HG03066 (cell line): ENCODE measurements around the gene CBLC.

Experiments used
- ATAC-seq: cut with Tn5 transposase; IDR thresholded peaks from one replicate; pipeline ENCODE4 v1.9.1; 2021; ENCODE audit warnings: low read depth; ENCODE audit not compliant: unreplicated experiment

Gene CBLC, protein sequence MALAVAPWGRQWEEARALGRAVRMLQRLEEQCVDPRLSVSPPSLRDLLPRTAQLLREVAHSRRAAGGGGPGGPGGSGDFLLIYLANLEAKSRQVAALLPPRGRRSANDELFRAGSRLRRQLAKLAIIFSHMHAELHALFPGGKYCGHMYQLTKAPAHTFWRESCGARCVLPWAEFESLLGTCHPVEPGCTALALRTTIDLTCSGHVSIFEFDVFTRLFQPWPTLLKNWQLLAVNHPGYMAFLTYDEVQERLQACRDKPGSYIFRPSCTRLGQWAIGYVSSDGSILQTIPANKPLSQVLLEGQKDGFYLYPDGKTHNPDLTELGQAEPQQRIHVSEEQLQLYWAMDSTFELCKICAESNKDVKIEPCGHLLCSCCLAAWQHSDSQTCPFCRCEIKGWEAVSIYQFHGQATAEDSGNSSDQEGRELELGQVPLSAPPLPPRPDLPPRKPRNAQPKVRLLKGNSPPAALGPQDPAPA

DNA sequence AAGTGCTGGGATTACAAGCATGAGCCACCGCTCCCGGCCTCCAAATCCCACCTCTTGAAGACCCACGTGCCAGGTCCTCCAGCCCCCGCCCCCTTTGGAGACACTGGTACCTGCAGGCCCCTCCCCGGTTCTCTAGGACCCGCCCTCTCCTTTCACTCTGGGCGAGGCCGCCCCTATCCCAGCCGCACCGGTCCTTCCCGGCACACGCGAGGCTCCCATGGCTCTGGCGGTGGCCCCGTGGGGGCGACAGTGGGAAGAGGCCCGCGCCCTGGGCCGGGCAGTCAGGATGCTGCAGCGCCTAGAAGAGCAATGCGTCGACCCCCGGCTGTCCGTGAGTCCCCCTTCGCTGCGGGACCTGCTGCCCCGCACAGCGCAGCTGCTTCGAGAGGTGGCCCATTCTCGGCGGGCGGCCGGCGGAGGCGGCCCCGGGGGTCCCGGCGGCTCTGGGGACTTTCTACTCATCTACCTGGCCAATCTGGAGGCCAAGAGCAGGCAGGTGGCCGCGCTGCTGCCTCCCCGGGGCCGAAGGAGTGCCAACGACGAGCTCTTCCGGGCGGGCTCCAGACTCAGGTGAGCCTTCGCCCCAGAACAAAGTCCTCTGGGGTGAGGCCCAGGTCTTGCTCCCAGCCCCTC lies at the start of gene CBLC:
CBLC (plus strand) TSS at position 176 of the 633 bp plus-strand sequence; CDS start at position 218, 42 bp downstream.
- no peak for ATAC-seq

DNA sequence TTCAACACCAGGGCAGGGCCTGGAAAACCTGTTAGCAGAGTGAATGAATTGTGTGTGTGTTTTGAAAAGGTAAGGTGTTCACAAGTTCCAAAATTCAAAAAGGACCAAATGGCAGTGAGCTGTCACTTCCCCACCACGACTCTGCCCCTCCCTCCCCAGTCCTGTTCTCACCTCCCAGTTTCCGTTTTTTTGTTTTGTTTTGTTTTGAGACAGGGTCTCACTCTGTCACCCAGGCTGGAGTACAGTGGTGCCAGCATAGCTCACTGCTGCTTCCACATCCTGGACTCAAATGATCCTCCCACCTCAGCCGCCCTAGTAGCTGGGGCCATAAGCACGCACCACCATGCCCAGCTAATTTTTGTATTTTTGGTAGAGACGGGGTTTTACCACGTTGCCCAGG lies 49.5 kb upstream of the CBLC start:
- ATAC-seq = no peak

DNA sequence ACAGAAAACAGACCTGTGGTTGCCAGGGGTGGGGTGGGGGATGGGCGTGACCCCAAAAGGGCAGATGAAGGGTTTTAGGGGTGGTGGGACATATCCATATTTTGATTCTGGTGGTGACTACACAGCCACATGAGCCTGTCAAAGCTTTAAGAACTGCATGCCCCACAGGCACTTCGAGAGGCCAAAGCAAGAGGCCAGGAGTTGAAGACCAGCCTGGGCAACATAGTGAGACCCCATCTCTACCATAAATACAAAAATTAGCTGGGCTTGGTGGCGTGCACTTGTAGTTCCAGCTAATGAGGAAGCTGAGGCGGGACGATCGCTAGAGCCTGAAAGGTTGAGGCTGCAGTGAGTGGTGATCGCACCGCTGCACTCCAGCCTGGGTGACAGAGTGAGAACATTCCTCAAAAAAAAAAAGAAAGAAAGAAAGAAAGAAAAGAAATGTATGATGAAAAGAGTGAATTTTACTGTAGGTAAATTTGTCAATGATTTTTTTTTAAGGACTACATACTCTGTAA lies 48.1 kb upstream of the CBLC start:
- ATAC-seq = no peak

DNA sequence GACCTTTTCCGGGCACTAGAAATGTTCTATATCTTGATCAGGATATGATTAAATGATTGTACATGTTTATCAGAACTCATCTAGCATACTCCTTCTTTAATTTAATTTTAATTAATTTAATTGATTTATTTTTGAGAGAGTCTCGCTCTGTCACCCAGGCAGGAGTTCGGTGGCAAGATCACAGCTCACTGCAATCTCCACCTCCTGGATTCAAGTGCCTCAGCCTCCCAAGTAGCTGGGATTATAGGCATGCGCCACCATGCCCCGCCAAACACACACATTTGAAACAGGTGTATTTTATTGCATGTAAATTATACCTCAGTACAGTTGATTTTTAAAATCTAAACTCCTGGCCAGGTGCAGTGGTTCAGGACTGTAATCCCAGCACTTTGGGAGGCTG lies 46.6 kb upstream of the CBLC start:
- ATAC-seq = no peak

DNA sequence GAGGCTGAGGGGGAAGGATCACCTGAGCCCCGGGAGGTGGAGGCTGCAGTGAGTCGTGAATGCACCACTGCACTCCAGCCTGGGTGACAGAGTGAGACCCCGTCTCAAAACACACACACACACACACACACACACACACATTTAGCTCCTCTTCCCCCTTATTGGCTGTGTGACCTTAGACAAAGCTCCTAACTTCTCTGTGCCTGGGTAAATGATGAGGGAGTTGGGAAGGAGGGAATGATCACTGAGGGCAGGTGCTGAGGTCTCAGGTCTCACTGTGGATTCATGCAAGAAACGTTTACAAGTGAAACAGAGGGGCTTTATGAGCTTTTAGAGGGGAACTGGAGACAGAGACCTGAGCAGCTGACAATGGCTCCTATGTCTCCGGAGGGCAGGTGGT lies 46.1 kb upstream of the CBLC start:
- ATAC-seq = no peak

DNA sequence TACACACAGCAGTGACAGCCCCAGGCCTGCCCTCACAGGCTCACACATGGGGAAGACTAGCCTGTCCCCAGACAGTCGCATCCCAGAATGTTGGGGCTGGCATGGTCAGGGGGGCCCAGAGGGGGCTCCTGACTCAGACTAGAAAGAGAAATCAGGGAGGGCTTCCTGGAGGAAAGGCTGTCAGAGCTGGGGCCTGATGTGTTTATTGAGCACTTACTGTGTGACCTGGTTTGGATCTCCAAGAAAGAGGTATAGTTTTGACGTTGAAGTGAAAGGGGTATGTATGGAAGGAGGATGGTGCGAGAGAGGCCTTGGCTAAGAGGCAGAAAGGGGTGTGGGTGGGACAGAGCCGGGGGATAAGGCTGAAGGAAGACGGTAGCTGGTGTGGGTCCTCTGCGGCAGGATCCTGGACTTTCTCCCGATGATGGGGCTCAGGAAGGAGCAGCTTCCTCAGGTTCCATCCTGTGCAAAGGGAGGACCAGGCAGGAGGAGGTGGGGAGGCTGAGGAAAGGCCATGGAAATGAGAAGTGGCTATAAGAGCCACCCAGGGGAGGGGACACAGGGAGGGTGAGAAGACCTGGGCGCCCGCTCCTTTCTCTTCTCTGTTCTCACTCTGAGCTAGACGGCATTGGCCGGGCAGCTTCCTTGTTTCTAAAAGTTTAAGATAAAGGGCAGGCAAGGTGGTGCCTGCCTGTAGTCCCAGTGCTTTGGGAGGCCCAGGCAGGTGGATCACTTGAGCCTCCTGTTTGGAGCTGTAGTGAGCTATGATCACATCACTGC lies 45.3 kb upstream of the CBLC start:
- ATAC-seq = no peak

DNA sequence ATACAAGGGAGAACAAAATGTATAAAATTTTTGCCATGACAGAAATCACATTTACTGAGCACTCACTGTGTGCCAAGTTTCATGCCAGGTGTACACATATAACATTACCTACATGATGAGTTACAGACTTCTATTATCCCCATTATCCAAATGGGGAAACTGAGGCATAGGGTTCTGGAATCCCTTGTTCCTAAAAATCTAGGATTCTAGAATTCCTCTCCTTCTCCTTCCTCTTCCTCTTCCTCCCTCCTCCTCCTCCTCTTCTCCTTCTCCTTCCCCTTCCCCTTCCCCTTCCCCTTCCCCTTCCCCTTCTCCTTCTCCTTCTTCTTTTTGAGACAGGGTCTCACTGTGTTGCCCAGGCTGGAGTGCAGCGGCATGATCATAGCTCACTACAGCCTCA lies 43.3 kb upstream of the CBLC start:
- no peak for ATAC-seq

DNA sequence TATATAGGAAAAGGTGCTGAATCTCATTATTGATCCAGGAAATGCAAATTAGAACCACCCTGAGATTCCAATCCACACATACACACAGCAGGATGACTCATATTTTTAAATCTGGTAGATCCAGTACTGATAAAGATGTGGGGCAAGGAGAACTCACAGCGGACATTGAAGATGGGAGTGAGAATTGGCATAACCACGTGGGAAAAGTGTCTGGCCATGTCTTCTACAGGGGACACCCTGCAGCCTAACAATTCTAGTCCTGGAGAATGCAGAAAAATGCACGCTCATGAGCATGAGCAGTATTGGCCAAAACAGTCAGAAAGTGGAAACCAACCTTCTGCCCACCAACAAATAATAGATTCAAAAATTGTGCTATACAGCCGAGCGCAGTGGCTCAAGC lies 42.7 kb upstream of the CBLC start:
- no peak for ATAC-seq

DNA sequence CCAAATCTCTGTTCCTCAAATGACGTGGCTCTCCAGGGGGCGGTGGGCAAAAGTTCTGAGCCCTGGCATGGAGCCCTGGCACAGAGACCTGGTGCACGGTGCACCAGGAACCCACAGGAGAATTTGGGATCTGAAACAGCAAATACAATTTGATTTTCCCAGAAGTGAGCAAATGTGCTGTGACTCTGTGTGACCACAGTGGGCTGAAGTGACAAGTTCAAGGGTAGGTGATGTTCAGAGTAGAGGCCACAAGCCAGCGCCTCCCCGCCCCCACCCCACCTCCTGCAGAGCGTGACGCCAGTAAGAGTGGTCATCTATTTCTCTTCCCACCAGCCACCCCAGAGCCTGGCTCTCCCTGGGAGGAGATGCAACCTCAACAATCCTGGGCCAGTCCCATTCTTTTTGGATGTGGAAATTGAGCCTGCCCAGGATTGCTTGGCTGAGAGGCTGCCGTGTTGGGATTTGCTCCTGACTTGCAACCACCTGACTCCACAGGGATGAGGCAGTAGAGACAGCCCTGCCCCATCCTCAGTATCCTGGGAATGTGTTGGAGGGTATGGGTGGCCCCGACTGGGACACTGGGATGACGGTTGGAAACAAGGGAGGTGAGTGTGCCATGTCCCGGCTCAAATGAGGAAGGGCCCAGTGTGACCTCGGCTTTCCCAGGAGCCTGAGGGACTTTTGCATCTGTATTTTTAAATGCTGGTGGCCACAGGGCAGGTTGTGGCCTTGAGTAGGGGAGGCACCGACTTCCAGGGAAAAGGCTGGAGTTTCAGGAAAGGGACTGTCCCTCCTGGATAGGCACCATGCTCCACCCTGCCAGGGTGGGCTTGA lies 40.2 kb upstream of the CBLC start:
- ATAC-seq = no peak

DNA sequence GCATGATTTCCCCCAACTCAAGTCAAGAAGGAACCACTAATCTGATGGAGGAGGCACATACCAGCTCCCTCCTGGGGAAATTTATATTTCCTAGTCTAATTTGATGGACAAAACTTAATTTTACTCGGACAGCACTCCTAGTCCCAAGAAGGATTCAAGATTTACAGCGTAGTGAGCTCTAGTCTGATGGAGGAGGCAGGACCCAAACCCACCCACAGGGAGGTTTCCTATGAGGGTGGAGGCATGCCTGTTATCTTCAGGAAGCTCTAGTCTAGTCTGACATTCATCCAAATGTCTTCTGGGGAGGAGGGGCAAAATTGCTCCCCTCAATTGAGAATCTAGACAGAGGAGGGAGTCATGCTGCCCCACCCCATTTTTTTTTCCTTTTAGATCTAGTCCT lies 39.6 kb upstream of the CBLC start:
- no peak for ATAC-seq

DNA sequence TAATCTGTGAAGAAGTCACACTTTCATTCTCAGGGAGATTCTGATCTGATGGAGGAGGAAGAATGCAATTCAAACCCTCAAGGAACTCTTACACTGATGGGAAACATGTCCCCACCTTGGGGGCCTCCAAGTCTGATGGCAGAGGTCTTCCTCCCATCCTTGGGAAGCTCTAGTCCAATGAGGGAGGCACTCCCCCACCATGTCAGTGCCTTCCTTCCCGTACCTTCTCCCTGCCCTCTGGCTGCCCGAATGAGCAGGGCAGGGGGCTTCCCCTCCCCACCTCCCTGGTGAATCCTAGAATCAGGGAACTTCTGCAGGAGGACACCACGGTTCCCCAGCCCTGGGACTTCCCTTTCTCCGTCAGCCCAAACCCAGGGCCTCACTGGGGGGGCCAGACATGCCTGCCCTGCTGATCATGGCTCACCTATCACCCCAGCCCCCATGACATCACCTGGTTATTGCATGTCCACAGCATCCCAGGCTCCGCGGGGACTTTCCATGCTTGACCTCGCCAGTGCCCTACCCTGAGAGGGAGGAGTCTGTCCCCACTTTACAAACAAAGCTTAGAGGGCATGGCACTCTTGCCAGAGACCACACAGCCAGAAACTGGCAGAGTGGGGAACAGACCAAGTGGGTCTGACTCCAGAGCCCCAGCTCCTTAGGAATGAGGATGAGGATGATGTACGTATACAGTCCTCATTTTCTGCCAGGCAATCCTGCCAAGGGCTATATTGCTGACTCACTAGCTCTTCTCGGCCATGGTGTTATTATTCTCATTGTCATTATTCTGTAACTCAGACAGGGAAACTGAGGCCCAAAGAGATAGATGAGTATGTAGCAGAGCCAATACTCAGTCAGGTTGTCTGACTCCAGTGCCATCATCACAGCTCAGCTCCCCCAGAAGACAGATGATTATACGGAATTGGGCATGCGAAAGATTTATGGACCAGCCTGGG lies 38.8 kb upstream of the CBLC start:
- no peak for ATAC-seq

DNA sequence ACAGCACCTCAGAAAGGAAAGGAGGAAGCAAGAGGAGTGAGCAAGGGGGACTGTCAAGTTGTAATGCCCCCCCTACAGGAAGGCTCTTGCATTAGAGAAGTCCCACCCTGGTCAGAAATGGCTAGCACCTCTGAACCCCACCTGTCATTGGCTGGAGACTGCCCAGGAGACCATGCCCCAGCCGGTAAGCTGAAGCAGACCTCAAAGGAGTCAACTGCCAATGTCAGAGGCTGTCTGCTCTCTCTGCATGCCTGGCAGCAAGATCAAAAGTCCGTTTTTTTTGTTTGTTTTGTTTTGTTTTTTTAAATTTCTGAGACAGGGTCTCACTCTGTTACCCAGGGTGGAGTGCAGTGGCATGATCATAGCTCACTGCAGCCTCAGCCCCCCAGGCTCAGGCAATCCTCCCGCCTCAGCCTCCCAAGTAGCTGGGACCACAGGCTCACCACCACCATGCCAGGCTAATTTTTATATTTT lies 37.3 kb upstream of the CBLC start:
- no peak for ATAC-seq

DNA sequence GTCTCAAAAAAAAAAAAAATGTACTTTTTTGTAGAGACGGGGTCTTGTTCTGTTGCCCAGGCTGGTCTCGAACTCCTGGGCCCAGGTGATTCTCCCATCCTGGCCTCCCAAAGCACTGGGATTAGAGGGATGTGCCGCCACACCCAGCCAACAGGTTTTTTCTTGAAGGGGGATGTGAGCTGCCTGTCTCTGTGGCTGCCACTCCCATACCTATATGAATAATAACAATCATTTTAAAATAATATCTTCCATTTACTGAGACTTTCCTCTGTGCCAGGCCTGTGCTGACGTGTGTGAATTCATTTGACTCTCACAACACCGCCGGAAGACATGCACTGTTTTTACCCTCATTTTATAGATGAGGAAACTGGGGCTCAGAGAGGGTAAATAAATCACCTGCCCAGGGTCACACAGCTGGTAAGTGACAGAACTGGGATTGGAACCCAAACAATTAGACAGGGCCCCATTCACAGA lies 36.4 kb upstream of the CBLC start:
- ATAC-seq = no peak

DNA sequence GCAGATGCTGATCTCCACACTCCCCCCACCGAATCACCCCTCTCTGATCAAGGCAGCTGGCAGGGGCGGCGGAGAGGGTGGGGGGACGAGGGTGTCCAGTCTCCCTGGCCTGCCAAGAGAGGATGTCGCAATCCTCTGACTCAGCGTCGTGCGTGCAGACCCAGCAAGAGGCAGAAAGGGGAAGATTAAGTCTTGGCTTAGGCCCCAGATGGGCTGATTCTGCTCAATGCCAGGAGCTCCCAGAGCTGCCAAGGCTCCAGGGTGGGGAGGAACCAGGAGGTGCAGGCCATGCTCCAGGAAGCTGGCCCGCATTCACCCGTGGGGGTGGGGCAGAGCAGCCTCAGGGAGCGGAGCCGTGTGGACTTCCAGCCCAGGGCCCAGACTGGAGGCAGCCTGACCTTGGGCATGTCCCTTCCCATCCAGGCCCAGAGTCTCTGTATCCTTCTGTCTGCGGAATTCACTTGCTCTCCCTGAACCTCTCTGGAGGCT lies 35.8 kb upstream of the CBLC start:
- ATAC-seq = no peak

DNA sequence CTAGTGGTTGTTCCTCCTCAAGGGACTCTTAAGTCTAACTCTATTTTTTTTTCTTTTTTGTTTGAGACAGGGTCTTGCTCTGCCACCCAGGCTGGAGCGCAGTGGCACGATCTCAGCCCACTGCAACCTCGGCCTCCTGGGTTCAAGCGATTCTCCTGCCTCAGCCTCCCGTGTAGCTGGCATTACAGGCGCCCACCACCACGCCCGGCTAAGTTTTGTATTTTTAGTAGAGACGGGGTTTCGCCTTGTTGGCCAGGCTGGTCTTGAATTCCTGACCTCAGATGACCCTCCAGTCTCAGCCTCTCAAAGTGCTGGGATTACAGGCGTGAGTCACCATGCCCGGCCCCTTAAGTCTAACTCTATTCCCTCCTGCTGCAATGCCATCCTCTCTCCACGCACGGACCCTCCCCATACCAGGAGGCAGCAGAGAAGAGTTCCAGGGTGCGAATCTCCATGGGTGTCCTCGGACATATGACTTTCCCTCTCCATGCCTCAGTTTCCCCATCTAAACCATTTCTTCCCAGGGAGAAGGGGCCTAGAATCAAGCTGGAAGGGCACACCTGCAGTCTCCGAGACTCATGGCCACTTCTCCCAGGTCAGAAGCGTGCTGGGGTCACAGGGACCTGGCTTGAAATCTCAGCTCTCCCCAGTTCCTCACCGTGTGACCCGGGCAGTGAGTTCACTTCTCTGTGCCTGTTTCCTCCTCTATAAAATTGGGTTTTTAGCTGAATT lies 35.2 kb upstream of the CBLC start:
- no peak for ATAC-seq

DNA sequence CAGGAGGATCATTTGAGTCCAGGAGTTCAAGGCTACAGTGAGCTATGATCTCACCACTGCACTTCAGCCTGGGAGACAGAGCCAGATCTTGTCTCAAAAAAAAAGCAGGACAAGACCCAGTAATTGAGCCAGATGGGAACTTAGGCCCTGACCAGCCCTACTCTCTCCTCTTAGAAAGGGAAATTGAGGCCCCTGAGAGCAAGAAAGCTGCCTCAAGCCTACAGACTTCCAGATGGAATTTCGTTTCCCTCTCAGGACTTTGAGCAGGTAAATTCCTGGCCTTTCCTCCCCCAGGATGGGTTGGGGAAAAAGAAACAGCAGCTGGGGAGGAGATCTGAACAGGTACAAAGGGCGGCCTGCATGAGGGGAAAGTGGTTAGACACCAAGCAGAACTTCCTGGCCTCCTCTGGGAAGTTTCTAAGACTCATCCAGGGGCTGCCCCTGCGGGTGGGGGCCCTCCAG lies 32.8 kb upstream of the CBLC start:
- ATAC-seq = no peak

DNA sequence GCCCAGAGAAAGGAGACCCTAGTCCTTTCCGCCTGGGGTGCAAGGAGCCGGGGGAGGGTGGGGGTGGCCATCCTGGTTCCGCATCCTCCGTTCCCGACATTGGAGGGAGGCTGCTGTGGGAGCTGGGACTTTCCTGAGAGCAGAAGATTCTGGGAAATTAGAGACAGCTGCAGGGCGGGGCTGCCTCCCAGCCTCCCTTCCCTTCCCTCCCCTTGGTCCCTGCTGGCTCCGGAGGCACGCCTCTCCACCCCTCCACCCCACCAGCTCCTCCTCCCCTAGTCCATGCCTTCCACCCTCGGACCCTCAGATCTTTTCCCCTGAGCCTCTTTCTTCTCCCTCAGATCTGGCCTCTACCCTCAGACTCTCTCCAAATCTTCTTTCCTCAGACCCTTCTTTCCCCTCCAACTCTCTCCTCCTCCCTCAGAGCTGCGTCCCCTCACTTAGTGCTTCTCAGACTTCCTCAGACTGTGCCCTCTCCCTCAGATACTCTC lies 32.3 kb upstream of the CBLC start:
- no peak for ATAC-seq
